Activated CD4-positive, alpha-beta T cell treated with anti-CD3 and anti-CD28 coated beads, Interleukin-2, amount 10 ng/mL, durations not matched to agents 24 days and 14 days (primary cell): Measurements from ENCODE around the gene HECW1. TPM values are rescaled to one million over a fixed set of nuclear protein-coding genes. Genes with fewer than 3 reads are reported as not detected.
"Not testable (repeated sequence)": the region's sequence is repeated elsewhere in the genome, so short reads cannot be mapped to it uniquely, and the experiment has no call there.

ENCODE experiments used
- DNase-seq: peaks from one replicate; pipeline ENCODE4 v3.0.0; 2022
- H3K27ac Mint-ChIP-seq: one replicate; pipeline ENCODE4 v1.8.0; 2022; ENCODE audit warnings: mild to moderate bottlenecking, mixed read lengths
- H3K27me3 Mint-ChIP-seq: one replicate; pipeline ENCODE4 v1.8.0; 2022; ENCODE audit warnings: mixed read lengths
- H3K36me3 Mint-ChIP-seq: one replicate; pipeline ENCODE4 v1.8.0; 2022; ENCODE audit warnings: low read depth, mild to moderate bottlenecking, mixed read lengths
- H3K4me1 Mint-ChIP-seq: one replicate; pipeline ENCODE4 v1.8.0; 2021; ENCODE audit warnings: mixed read lengths
- H3K4me3 Mint-ChIP-seq: one replicate; pipeline ENCODE4 v1.8.0; 2022; ENCODE audit warnings: mild to moderate bottlenecking, moderate library complexity, mixed read lengths
- H3K9me3 Mint-ChIP-seq: one replicate; pipeline ENCODE4 v1.8.0; 2021; ENCODE audit warnings: mixed read lengths
- intact Hi-C: fragments of 100-400 bp; cut with micrococcal nuclease; formaldehyde crosslinking; loops from one replicate; pipeline ENCODE4 v1.15.1; 2023
- total RNA-seq: library from RNA; stranded (reverse); gene quantifications from 2 replicates; pipeline ENCODE4 v1.2.3, GENCODE V29; 2022

The HECW1 gene
- total RNA-seq, 1 donor from 2014 or later: not detected

- Mint-ChIP-seq H3K4me3 (no peak overlapping the region), H3K36me3 (no peaks in the 10 kb centered on the region), H3K27ac (no peak overlapping the region), H3K4me1 (peaks cover 2% of the 10 kb centered on the region), H3K9me3 (no peaks in the 10 kb centered on the region), H3K27me3 (peaks cover 44% of the 10 kb centered on the region)
- DNase-seq: no peak
- intact Hi-C loops: no loop called here
Observed at GRCh38 chr7:43117861-43118260, 5.4 kb downstream of the HECW1 start.

DNA sequence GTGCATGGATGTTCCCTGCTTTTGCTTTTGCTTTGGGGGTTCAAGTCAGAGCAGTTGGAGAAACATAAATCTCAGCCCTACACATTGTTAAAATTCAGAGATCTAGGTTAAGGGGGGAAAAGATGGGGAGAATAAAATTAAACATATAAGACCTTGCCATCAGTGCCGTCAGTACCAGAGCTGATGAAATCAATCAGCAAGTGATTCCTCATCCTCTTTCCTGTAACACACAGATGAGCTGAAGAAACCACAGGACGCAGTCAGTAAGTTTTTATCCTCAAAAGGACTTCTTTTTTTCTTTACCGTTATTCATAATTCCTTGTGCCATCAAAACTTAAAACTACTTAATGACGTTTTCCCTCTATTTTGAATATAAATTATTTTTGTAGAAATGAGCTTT lies 5.9 kb downstream of the HECW1 start:
- Mint-ChIP-seq H3K9me3 (no peaks in the 10 kb centered on the region), H3K4me3 (no peak overlapping the region), H3K27me3 (peaks cover 44% of the 10 kb centered on the region), H3K4me1 (peaks cover 2% of the 10 kb centered on the region), H3K27ac (no peak overlapping the region), H3K36me3 (no peaks in the 10 kb centered on the region)
- DNase-seq: no peak
- intact Hi-C loops: no loop called here

DNA sequence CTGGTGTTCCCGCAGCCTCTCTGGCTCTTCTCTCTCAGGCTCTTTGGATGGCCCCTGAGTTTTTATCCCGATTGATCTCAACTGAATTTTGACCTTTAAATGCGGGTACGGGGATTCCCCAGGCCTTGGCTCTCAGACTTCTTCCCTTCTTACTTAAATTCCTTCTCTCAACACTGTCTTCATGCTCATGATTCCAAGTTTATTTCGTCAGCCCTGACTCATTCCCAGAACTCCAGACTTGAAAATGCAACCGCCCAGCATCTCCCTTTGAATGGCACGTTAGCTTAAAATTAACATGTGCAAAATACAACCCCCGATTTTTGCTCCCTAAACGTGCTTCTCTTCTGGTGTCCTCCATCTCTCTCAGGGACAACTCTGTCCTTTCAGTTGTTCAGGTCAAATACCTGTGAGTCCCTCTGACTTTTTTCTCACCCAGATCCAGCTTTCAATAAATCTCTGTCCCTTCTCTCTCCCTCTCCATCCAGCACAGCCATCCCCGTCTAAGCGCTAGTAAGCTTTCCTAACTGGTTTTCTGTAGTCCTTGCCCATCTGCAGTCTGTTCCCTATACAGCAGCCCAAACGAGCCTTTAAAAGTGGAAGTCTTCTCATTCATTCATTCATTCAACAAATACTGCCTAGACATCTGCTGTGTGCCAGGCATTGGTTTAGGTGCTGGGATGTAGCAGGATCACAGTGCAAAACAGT lies 7.1 kb downstream of the HECW1 start:
- H3K27me3 Mint-ChIP-seq: peaks cover 37% of the 10 kb centered on the region
- no peak overlapping the region for H3K4me3 Mint-ChIP-seq
- H3K27ac Mint-ChIP-seq: no peak overlapping the region

DNA sequence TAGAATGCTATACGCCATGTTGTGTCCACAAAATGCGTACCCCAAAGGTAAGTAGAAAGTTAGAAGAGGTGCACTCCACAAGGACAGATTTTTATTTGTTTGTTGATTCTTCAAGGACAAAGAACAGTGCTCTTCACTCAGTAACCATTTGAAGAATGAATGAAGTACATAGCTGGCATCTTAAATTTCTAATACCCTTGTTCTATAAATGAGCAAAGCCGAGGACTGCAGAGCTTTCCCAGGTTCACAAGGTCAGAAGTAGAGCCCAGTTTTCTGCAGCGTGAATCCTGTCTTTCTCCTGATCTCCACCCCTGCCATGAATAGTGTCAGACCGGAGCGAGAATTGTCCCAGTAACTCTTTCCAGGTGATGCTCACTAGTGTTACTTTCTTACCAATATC lies 9.5 kb downstream of the HECW1 start:
- no peaks in the 10 kb centered on the region for H3K36me3 Mint-ChIP-seq
- DNase-seq: no peak
- no peaks in the 10 kb centered on the region for H3K9me3 Mint-ChIP-seq
- no peak overlapping the region for H3K4me3 Mint-ChIP-seq
- H3K4me1 Mint-ChIP-seq: no peaks in the 10 kb centered on the region
- peaks cover 19% of the 10 kb centered on the region for H3K27me3 Mint-ChIP-seq
- intact Hi-C loops: no loop called here
- H3K27ac Mint-ChIP-seq: no peak overlapping the region

More for the DNA sequence above, 7.1 kb downstream of the HECW1 start:
- Mint-ChIP-seq H3K9me3 (no peaks in the 10 kb centered on the region), H3K36me3 (no peaks in the 10 kb centered on the region), H3K4me1 (no peaks in the 10 kb centered on the region)
- DNase-seq: no peak
- intact Hi-C loops: no loop called here

DNA sequence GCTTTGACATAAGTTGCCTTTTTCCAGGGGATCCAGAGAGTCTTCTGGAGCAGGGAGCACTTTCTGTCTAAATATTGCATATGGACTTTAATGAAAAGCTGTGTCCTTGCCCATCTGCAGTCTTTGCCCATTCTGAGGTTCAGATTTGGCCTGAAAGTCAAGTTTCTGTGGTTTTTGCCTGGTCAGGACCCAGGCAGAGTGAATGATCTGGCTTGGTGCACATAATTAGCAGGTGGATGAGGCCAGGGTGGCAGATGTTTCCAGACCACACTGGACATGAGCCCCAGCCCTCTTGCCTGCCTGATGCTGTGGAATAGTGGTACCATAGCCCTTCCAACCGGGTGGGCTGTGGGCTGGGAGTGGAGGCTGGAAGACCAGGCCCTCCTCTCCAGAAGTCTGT lies 11.0 kb downstream of the HECW1 start:
- intact Hi-C loops: no loop called here
- H3K9me3 Mint-ChIP-seq: no peaks in the 10 kb centered on the region
- no peaks in the 10 kb centered on the region for H3K4me1 Mint-ChIP-seq
- no peaks in the 10 kb centered on the region for H3K36me3 Mint-ChIP-seq
- no peak for DNase-seq
- peaks cover 7% of the 10 kb centered on the region for H3K27me3 Mint-ChIP-seq
- H3K27ac Mint-ChIP-seq: no peak overlapping the region
- H3K4me3 Mint-ChIP-seq: no peak overlapping the region

GRCh38 chr7:43124388-43124787 lies 11.9 kb downstream of the HECW1 start:
- DNase-seq: no peak
- Mint-ChIP-seq H3K36me3 (no peaks in the 10 kb centered on the region), H3K27ac (no peak overlapping the region), H3K4me3 (no peak overlapping the region), H3K4me1 (no peaks in the 10 kb centered on the region), H3K27me3 (peaks cover 7% of the 10 kb centered on the region), H3K9me3 (no peaks in the 10 kb centered on the region)
- intact Hi-C loops: no loop called here

DNA sequence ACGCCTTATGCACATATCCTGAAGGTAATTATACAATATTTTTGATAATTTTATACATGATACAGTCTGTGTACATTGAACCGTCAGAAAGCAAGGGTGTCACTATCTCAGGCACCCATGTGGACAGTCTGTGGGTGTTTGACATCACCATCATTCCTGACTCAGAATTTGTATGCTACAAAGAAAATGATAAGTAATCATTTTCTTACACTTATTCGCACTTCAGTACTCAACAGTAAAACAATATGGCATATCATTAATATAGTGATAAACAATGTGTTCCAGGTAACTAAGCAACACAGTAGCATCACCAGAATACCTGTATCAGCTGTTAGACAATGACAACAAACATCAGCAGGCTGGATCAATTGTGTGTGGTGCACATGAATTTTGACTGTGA lies 17.9 kb downstream of the HECW1 start:
- Mint-ChIP-seq H3K27me3 (peaks cover 8% of the 10 kb centered on the region), H3K4me1 (no peaks in the 10 kb centered on the region), H3K9me3 (no peaks in the 10 kb centered on the region), H3K27ac (no peak overlapping the region), H3K36me3 (no peaks in the 10 kb centered on the region), H3K4me3 (no peak overlapping the region)
- no peak for DNase-seq
- intact Hi-C loops: no loop called here

- H3K4me3 Mint-ChIP-seq: no peak overlapping the region
- no peaks in the 10 kb centered on the region for H3K9me3 Mint-ChIP-seq
- no peak for DNase-seq
- intact Hi-C loops: no loop called here
- H3K27me3 Mint-ChIP-seq: peaks cover 16% of the 10 kb centered on the region
- no peaks in the 10 kb centered on the region for H3K36me3 Mint-ChIP-seq
- H3K27ac Mint-ChIP-seq: no peak overlapping the region
- H3K4me1 Mint-ChIP-seq: no peaks in the 10 kb centered on the region
Observed at GRCh38 chr7:43135129-43135528, 22.7 kb downstream of the HECW1 start.

DNA sequence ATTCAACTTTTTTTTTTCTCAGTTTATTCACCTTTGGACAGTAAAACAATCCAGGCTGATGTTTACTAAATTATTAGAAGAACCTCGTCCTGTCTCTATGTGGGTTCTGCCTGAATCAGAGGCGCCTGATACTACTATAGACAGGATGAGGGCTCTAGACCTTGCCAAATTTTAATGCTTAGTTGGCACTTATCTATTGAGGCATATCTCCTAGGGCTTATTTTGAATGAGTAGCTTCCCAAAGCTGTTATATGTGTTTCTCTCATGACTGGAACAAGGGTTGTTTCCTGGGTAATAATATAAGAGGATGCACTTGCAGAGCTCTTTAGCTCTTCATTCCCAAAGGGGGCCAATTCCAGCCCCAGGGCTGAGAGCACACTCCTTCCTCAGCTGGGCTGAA lies 23.6 kb downstream of the HECW1 start:
- peaks cover 16% of the 10 kb centered on the region for H3K27me3 Mint-ChIP-seq
- H3K4me3 Mint-ChIP-seq: no peak overlapping the region
- intact Hi-C loops: no loop called here
- no peaks in the 10 kb centered on the region for H3K36me3 Mint-ChIP-seq
- no peak overlapping the region for H3K27ac Mint-ChIP-seq
- DNase-seq: no peak
- H3K4me1 Mint-ChIP-seq: no peaks in the 10 kb centered on the region
- no peaks in the 10 kb centered on the region for H3K9me3 Mint-ChIP-seq

- H3K4me1 Mint-ChIP-seq, H3K9me3 Mint-ChIP-seq, H3K4me3 Mint-ChIP-seq, H3K36me3 Mint-ChIP-seq, intact Hi-C loops, H3K27ac Mint-ChIP-seq, DNase-seq: not testable (repeated sequence)
- H3K27me3 Mint-ChIP-seq: peaks cover 16% of the 10 kb centered on the region
Observed at GRCh38 chr7:43137121-43137744, 24.8 kb downstream of the HECW1 start.

- H3K4me3 Mint-ChIP-seq: no peak overlapping the region
- intact Hi-C loops: no loop called here
- no peak overlapping the region for H3K27ac Mint-ChIP-seq
Observed at GRCh38 chr7:43137811-43138210, 25.4 kb downstream of the HECW1 start.

DNA sequence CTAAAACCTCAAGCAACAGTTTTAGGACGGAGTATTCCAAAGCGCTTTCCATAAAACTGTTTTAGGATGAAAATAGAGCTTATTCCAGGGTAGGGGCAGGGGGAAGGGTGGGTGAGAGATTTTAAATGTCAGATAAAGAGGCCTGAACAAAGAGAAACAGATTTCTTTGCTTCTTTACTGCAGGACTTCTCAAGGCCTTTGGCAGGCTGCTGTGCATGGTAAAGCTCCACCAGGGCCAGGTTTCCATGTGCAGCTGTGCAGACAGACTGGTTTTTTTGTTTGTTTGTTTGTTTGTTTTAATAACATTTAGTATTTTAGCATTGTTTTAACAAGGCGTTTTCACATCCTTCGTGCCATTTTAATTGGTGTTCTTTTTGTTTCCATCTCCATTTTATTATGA lies 26.3 kb downstream of the HECW1 start:
- Mint-ChIP-seq H3K9me3 (no peaks in the 10 kb centered on the region), H3K27me3 (peaks cover 12% of the 10 kb centered on the region), H3K4me3 (no peak overlapping the region), H3K4me1 (no peaks in the 10 kb centered on the region), H3K27ac (no peak overlapping the region), H3K36me3 (no peaks in the 10 kb centered on the region)
- DNase-seq: no peak
- intact Hi-C loops: no loop called here

More at GRCh38 chr7:43137811-43138210, 25.4 kb downstream of the HECW1 start:
- Mint-ChIP-seq H3K36me3 (no peaks in the 10 kb centered on the region), H3K27me3 (peaks cover 14% of the 10 kb centered on the region), H3K4me1 (no peaks in the 10 kb centered on the region), H3K9me3 (no peaks in the 10 kb centered on the region)
- no peak for DNase-seq

DNA sequence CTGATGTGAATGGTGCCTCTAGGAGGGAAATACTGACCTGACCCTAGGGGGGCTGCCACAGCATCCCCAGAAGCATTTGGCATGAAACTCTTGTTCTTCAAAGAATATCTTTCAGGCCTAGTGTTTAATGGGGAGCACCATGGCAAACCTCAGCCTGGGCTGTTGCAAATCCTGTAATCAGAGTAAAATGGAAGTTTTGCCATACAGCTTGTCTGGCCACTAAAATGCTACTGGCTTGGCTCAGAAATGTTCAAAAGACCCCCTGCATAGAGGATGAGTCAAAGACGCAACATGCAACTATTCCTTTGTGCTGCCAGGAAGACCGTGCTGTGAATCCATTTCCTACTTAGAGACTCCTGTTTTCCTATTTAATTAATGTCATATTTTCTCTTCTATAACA lies 26.7 kb downstream of the HECW1 start:
- H3K27ac Mint-ChIP-seq: no peak overlapping the region
- no peak overlapping the region for H3K4me3 Mint-ChIP-seq
- DNase-seq: no peak
- no peaks in the 10 kb centered on the region for H3K4me1 Mint-ChIP-seq
- intact Hi-C loops: no loop called here
- no peaks in the 10 kb centered on the region for H3K9me3 Mint-ChIP-seq
- H3K27me3 Mint-ChIP-seq: peaks cover 12% of the 10 kb centered on the region
- no peaks in the 10 kb centered on the region for H3K36me3 Mint-ChIP-seq

DNA sequence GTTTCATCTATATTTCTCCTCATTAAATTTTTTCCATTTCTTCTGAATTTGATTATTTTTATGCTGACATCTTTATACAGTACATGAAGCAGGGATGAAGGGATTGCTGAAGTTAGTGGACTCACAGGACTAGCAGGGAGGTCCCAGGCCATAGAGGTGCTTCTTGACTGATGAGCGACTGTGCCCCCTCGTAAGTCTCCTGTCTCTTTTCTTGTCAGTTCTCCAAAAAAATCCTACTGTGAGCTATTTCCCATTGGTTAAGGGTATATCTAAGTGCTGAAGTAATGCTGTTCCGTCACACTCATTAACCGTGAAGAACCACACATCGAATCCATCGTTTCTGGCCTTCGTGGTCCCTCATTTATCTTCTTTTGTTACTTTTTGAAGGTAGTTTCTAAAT lies 27.7 kb downstream of the HECW1 start:
- Mint-ChIP-seq H3K27me3 (peaks cover 9% of the 10 kb centered on the region), H3K4me3 (no peak overlapping the region), H3K4me1 (no peaks in the 10 kb centered on the region), H3K27ac (no peak overlapping the region), H3K9me3 (no peaks in the 10 kb centered on the region), H3K36me3 (no peaks in the 10 kb centered on the region)
- intact Hi-C loops: no loop called here
- DNase-seq: no peak

GRCh38 chr7:43141091-43141490 lies 28.6 kb downstream of the HECW1 start:
- intact Hi-C loops: no loop called here
- Mint-ChIP-seq H3K4me3 (no peak overlapping the region), H3K27ac (no peak overlapping the region), H3K4me1 (no peaks in the 10 kb centered on the region), H3K36me3 (no peaks in the 10 kb centered on the region), H3K27me3 (peaks cover 7% of the 10 kb centered on the region), H3K9me3 (no peaks in the 10 kb centered on the region)
- DNase-seq: no peak
